WTC11 (cell line): ENCODE measurements around the gene FRMD6. TPM values are rescaled to one million over a fixed set of nuclear protein-coding genes. Genes with fewer than 3 reads are reported as not detected.

Experiments used
- ATAC-seq: fragments of 200-7000 bp; cut with Tn5 transposase; 2 replicates; pipeline ENCODE4 v1.10.0; 2021; ENCODE audit warnings: mild to moderate bottlenecking, moderate library complexity
- CTCF ChIA-PET: fragments of 300-600 bp; sonication (Branson Sonifier 250); formaldehyde crosslinking; loops from one replicate; lab custom pipeline; 2021; ENCODE audit warnings: antibody characterized with exemption; lab: Charles Lee
- POLR2A ChIA-PET: fragments of 350-600 bp; sonication (Branson Sonifier 250); formaldehyde crosslinking; loops from one replicate; lab custom pipeline; 2021; ENCODE audit warnings: antibody characterized with exemption; lab: Charles Lee
- DNase-seq: peaks from one replicate; pipeline ENCODE4 v3.0.0; 2021; ENCODE audit warnings: low spot score
- H3K27ac Mint-ChIP-seq: 2 replicates; pipeline ENCODE4 v1.8.0; 2021; ENCODE audit warnings: mixed read lengths
- H3K27me3 Mint-ChIP-seq: 2 replicates; pipeline ENCODE4 v1.8.0; 2021; ENCODE audit warnings: low read depth, mild to moderate bottlenecking, moderate library complexity, mixed read lengths
- H3K36me3 Mint-ChIP-seq: 2 replicates; pipeline ENCODE4 v1.8.0; 2021; ENCODE audit warnings: mixed read lengths
- H3K4me1 Mint-ChIP-seq: 2 replicates; pipeline ENCODE4 v1.8.0; 2022; ENCODE audit warnings: mixed read lengths
- H3K4me3 Mint-ChIP-seq: 2 replicates; pipeline ENCODE4 v1.8.0; 2021; ENCODE audit warnings: mild to moderate bottlenecking, moderate library complexity, mixed read lengths
- H3K9me3 Mint-ChIP-seq: 2 replicates; pipeline ENCODE4 v1.8.0; 2021; ENCODE audit warnings: mixed read lengths
- ARID4B ChIP-seq: sonication (generic); formaldehyde crosslinking; IDR thresholded peaks from 2 replicates; pipeline ENCODE4 v1.8.0; 2023; ENCODE audit warnings: missing genetic modification reagents, mild to moderate bottlenecking, borderline replicate concordance
- CBFB ChIP-seq: sonication (generic); formaldehyde crosslinking; IDR thresholded peaks from 2 replicates; pipeline ENCODE4 v1.8.1; 2022; ENCODE audit warnings: mild to moderate bottlenecking, low read depth, missing genetic modification reagents
- EMX1 ChIP-seq: fragments of 250-450 bp; sonication (Bioruptor Pico); IDR thresholded peaks from 2 replicates; pipeline ENCODE4 v1.8.0; 2021; ENCODE audit warnings: mild to moderate bottlenecking
- ERG ChIP-seq: fragments of 250-450 bp; sonication (Bioruptor Pico); IDR thresholded peaks from 2 replicates; pipeline ENCODE4 v1.8.0; 2021; ENCODE audit warnings: mild to moderate bottlenecking
- GTF2I ChIP-seq: fragments of 250-450 bp; sonication (Bioruptor Pico); conservative IDR thresholded peaks from 2 replicates; pipeline ENCODE4 v1.4.0; 2021; ENCODE audit warnings: mild to moderate bottlenecking
- JAZF1 ChIP-seq: fragments of 250-450 bp; sonication (Bioruptor Pico); IDR thresholded peaks from 2 replicates; pipeline ENCODE4 v1.9.0; 2021; ENCODE audit warnings: moderate library complexity, mild to moderate bottlenecking, inconsistent platforms
- NFE2L1 ChIP-seq: sonication (generic); formaldehyde crosslinking; IDR thresholded peaks from 2 replicates; pipeline ENCODE4 v1.8.1; 2023; ENCODE audit warnings: missing genetic modification reagents
- NR3C1 ChIP-seq: sonication (generic); formaldehyde crosslinking; conservative IDR thresholded peaks from 2 replicates; pipeline ENCODE4 v1.8.1; 2023; ENCODE audit warnings: low read depth, mild to moderate bottlenecking, missing genetic modification reagents
- SMAD4 ChIP-seq: sonication (generic); formaldehyde crosslinking; IDR thresholded peaks from 2 replicates; pipeline ENCODE4 v1.8.0; 2022; ENCODE audit warnings: mild to moderate bottlenecking, missing genetic modification reagents
- TP53 ChIP-seq: sonication (generic); formaldehyde crosslinking; IDR thresholded peaks from 2 replicates; pipeline ENCODE4 v1.8.1; 2023; ENCODE audit warnings: mild to moderate bottlenecking, missing genetic modification reagents
- ZNF416 ChIP-seq: fragments of 250-450 bp; sonication (Bioruptor Pico); IDR thresholded peaks from 2 replicates; pipeline ENCODE4 v1.9.0; 2021; ENCODE audit warnings: mild to moderate bottlenecking, inconsistent platforms
- total RNA-seq: library from RNA; stranded (reverse); gene quantifications from 3 replicates; pipeline ENCODE4 v1.2.3, GENCODE V29; 2021
- TF ChIP-seq, protein P1 (sequence below): sonication (generic); formaldehyde crosslinking; IDR thresholded peaks from 2 replicates; pipeline ENCODE4 v1.8.1; 2023; ENCODE audit warnings: mild to moderate bottlenecking, missing genetic modification reagents, moderate library complexity
- TF ChIP-seq, protein P2 (sequence below): sonication (generic); formaldehyde crosslinking; IDR thresholded peaks from 2 replicates; pipeline ENCODE4 v1.8.1; 2023; ENCODE audit warnings: mild to moderate bottlenecking, missing genetic modification reagents
- TF ChIP-seq, protein P3 (sequence below): sonication (generic); formaldehyde crosslinking; IDR thresholded peaks from 2 replicates; pipeline ENCODE4 v1.8.1; 2023; ENCODE audit warnings: mild to moderate bottlenecking, moderate library complexity, missing genetic modification reagents
- TF ChIP-seq, protein P4 (sequence below): sonication (generic); formaldehyde crosslinking; IDR thresholded peaks from 2 replicates; pipeline ENCODE4 v1.8.1; 2023; ENCODE audit warnings: mild to moderate bottlenecking, missing genetic modification reagents, borderline replicate concordance

FRMD6 gene
- total RNA-seq, 1 experiment from 2014 or later = 21.8 TPM

GRCh38 chr14:51703787-51704186 is 52.1 kb downstream of the FRMD6 start:
- no peaks in the 10 kb centered on the region for H3K9me3 Mint-ChIP-seq
- peaks cover 10% of the 10 kb centered on the region for H3K36me3 Mint-ChIP-seq
- DNase-seq = no peak
- no peak overlapping the region for H3K27ac Mint-ChIP-seq
- ChIA-PET CTCF (interaction anchor here (1.5 to 2.0 kb wide), 2 partner anchors 47 to 72 kb away, joined by 3 to 8 read pairs; no protein-coding TSS in a partner anchor), POLR2A (no interaction called here)
- TF ChIP-seq TP53 (CRISPR knock-in tag) (no peak), NFE2L1 (CRISPR knock-in tag) (no peak), EMX1 (CRISPR knock-in tag) (no peak), GTF2I (CRISPR knock-in tag) (no peak), ZNF416 (CRISPR knock-in tag) (no peak), ERG (no peak), ARID4B (no peak), CBFB (CRISPR knock-in tag) (no peak)
- TF ChIP-seq, protein P1, sequence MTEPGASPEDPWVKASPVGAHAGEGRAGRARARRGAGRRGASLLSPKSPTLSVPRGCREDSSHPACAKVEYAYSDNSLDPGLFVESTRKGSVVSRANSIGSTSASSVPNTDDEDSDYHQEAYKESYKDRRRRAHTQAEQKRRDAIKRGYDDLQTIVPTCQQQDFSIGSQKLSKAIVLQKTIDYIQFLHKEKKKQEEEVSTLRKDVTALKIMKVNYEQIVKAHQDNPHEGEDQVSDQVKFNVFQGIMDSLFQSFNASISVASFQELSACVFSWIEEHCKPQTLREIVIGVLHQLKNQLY (CRISPR knock-in tag) = no peak
- TF ChIP-seq, protein P2, sequence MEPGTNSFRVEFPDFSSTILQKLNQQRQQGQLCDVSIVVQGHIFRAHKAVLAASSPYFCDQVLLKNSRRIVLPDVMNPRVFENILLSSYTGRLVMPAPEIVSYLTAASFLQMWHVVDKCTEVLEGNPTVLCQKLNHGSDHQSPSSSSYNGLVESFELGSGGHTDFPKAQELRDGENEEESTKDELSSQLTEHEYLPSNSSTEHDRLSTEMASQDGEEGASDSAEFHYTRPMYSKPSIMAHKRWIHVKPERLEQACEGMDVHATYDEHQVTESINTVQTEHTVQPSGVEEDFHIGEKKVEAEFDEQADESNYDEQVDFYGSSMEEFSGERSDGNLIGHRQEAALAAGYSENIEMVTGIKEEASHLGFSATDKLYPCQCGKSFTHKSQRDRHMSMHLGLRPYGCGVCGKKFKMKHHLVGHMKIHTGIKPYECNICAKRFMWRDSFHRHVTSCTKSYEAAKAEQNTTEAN (CRISPR knock-in tag) = no peak
- H3K27me3 Mint-ChIP-seq = no peaks in the 10 kb centered on the region
- no peak for ATAC-seq
- H3K4me1 Mint-ChIP-seq = peaks cover 17% of the 10 kb centered on the region
- H3K4me3 Mint-ChIP-seq = no peak overlapping the region

GRCh38 chr14:51704545-51704944 is 52.8 kb downstream of the FRMD6 start:
- no peak for DNase-seq
- peaks cover 10% of the 10 kb centered on the region for H3K36me3 Mint-ChIP-seq
- CTCF ChIA-PET = interaction anchor here (2.0 kb wide), 1 partner anchor 72 kb away, joined by 8 read pairs; no protein-coding TSS in a partner anchor
- no peaks in the 10 kb centered on the region for H3K27me3 Mint-ChIP-seq
- ATAC-seq = peak; percentile 92
- no peak overlapping the region for H3K27ac Mint-ChIP-seq
- no peaks in the 10 kb centered on the region for H3K9me3 Mint-ChIP-seq
- H3K4me3 Mint-ChIP-seq = no peak overlapping the region
- peaks cover 17% of the 10 kb centered on the region for H3K4me1 Mint-ChIP-seq
- POLR2A ChIA-PET = no interaction called here
- no peak for TF ChIP-seq NR3C1 (CRISPR knock-in tag)
- TF ChIP-seq, protein P3, sequence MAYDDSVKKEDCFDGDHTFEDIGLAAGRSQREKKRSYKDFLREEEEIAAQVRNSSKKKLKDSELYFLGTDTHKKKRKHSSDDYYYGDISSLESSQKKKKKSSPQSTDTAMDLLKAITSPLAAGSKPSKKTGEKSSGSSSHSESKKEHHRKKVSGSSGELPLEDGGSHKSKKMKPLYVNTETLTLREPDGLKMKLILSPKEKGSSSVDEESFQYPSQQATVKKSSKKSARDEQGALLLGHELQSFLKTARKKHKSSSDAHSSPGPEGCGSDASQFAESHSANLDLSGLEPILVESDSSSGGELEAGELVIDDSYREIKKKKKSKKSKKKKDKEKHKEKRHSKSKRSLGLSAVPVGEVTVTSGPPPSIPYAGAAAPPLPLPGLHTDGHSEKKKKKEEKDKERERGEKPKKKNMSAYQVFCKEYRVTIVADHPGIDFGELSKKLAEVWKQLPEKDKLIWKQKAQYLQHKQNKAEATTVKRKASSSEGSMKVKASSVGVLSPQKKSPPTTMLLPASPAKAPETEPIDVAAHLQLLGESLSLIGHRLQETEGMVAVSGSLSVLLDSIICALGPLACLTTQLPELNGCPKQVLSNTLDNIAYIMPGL = no peak
- TF ChIP-seq, protein P4, sequence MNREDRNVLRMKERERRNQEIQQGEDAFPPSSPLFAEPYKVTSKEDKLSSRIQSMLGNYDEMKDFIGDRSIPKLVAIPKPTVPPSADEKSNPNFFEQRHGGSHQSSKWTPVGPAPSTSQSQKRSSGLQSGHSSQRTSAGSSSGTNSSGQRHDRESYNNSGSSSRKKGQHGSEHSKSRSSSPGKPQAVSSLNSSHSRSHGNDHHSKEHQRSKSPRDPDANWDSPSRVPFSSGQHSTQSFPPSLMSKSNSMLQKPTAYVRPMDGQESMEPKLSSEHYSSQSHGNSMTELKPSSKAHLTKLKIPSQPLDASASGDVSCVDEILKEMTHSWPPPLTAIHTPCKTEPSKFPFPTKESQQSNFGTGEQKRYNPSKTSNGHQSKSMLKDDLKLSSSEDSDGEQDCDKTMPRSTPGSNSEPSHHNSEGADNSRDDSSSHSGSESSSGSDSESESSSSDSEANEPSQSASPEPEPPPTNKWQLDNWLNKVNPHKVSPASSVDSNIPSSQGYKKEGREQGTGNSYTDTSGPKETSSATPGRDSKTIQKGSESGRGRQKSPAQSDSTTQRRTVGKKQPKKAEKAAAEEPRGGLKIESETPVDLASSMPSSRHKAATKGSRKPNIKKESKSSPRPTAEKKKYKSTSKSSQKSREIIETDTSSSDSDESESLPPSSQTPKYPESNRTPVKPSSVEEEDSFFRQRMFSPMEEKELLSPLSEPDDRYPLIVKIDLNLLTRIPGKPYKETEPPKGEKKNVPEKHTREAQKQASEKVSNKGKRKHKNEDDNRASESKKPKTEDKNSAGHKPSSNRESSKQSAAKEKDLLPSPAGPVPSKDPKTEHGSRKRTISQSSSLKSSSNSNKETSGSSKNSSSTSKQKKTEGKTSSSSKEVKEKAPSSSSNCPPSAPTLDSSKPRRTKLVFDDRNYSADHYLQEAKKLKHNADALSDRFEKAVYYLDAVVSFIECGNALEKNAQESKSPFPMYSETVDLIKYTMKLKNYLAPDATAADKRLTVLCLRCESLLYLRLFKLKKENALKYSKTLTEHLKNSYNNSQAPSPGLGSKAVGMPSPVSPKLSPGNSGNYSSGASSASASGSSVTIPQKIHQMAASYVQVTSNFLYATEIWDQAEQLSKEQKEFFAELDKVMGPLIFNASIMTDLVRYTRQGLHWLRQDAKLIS (CRISPR knock-in tag) = no peak
- TF ChIP-seq JAZF1 (CRISPR knock-in tag) = no peak
- no peak for TF ChIP-seq SMAD4
- TF ChIP-seq ARID4B = no peak
